ENCODE data around the gene MPP1. TPM values are rescaled to one million over a fixed set of nuclear protein-coding genes. Genes with fewer than 3 reads are reported as not detected.

The MPP1 gene
- total and polyA plus RNA-seq, 2 of the 8 experiments (the other 6 are each of a cell fraction or from before 2014, with no cell fraction given), result 7.6 to 13.4 TPM

GRCh38 chrX:154776753-154777152, 28.5 kb downstream of the MPP1 start:
- H3K4me3 ChIP-seq (ENCODE audit: extremely low read depth in 1 of 4, insufficient read depth in 2 of 4, low read depth in 3 of 4, low read length in 4 of 4), result no peak overlapping the region
- H3K23ac ChIP-seq (ENCODE audit: insufficient read length), result no peak overlapping the region
- 88% methylated on average over 2 of the region's 2 CpGs; no CpG with 5 or more reads in 1 of the 2 experiments for WGBS, 2 experiments (ENCODE audit: extremely low coverage in 1 of 2, insufficient coverage in 1 of 2, insufficient read length in 1 of 2, insufficient replicate concordance in 2 of 2, low coverage in 1 of 2, low lambda C conversion rate in 2 of 2, missing lambda C conversion rate in 1 of 2)
- H3K14ac ChIP-seq (ENCODE audit: insufficient read length), result no peak overlapping the region
- H4K5ac ChIP-seq (ENCODE audit: insufficient read length, low read depth, low read length), result no peak overlapping the region
- no peak for DNase-seq (ENCODE audit: low read depth in 1 of 2, low spot score in 2 of 2)
- H3K36me3 ChIP-seq (ENCODE audit: control insufficient read depth in 2 of 4, insufficient read depth in 4 of 4, low read length in 3 of 4), result peaks cover 23 to 50% (median 39%) of the 10 kb centered on the region in 4 experiments
- H2BK120ac ChIP-seq (replicated peaks; ENCODE audit: low read depth, low read length), result no peak overlapping the region
- H3K79me2 ChIP-seq (ENCODE audit: control insufficient read depth in 1 of 2, insufficient read depth in 2 of 2, low read length in 2 of 2), result no peaks in the 10 kb centered on the region
- H4K8ac ChIP-seq (ENCODE audit: extremely low read depth, insufficient read depth, low read length), result no peak overlapping the region
- no peak overlapping the region for H2BK12ac ChIP-seq (ENCODE audit: low read depth, low read length)
- H2BK15ac ChIP-seq (ENCODE audit: low read length), result no peak overlapping the region
- H3K9me3 ChIP-seq (ENCODE audit: insufficient read depth in 2 of 2, low read depth in 1 of 2, low read length in 1 of 2), result no peaks in the 10 kb centered on the region
- H4K20me1 ChIP-seq (replicated peaks in 1 of 2; ENCODE audit: control insufficient read depth in 1 of 2, insufficient read depth in 2 of 2, low read length in 2 of 2), result peaks cover 5 to 10% of the 10 kb centered on the region in 2 experiments
- ChIA-PET CTCF (ENCODE audit: partially characterized antibody) (interaction anchor here (0.9 kb wide), 1 partner anchor 8 kb away, joined by 3 read pairs; no protein-coding TSS in a partner anchor), POLR2A (ENCODE audit: partially characterized antibody) (interaction anchor here (1.3 to 12.2 kb wide), 4 partner anchors 10 to 63 kb away, joined by 3 to 146 read pairs (median 5); partner anchors contain the start of gene DKC1)
- no peak overlapping the region for H2BK5ac ChIP-seq (ENCODE audit: low read depth, low read length)
- no peak overlapping the region for H3K27ac ChIP-seq (ENCODE audit: low read depth, low read length)
- no peak overlapping the region for H2AK5ac ChIP-seq (ENCODE audit: low read depth, low read length)
- no peaks in the 10 kb centered on the region for H3K79me1 ChIP-seq (ENCODE audit: low read depth, low read length)
- H2AFZ ChIP-seq (ENCODE audit: low read length), result no peak overlapping the region
- H4K91ac ChIP-seq (replicated peaks; ENCODE audit: insufficient read length, low read length), result no peak overlapping the region
- H3K4me2 ChIP-seq (ENCODE audit: insufficient read depth in 1 of 2, low read depth in 2 of 2, low read length in 2 of 2), result no peak overlapping the region
- no peak overlapping the region for H2BK20ac ChIP-seq (ENCODE audit: low read length)
- no peak overlapping the region for H3K18ac ChIP-seq (ENCODE audit: extremely low read depth, low read length)
- TF ChIP-seq YY1 (IDR thresholded peaks at IDR 0.05; ENCODE audit: low read depth, low read length) (no peak), CREB1 (IDR thresholded peaks at IDR 0.05) (no peak), USF2 (IDR thresholded peaks at IDR 0.05; ENCODE audit: low read length) (no peak), TEAD4 (IDR thresholded peaks at IDR 0.05; ENCODE audit: low read depth, low read length) (no peak), FOSL1 (IDR thresholded peaks at IDR 0.05; ENCODE audit: insufficient read depth, low read depth, low read length) (no peak), HDAC6 (IDR thresholded peaks at IDR 0.05; ENCODE audit: low read depth, low read length) (no peak), CTBP2 (IDR thresholded peaks at IDR 0.05; ENCODE audit: borderline replicate concordance, insufficient read depth, insufficient read length, low read length) (no peak), CHD1 (IDR thresholded peaks at IDR 0.05; ENCODE audit: low read depth, low read length) (no peak), TAF7 (optimal IDR thresholded peaks at IDR 0.05; ENCODE audit: borderline replicate concordance, low read depth, low read length) (no peak), RBBP5 (IDR thresholded peaks at IDR 0.05; ENCODE audit: borderline replicate concordance, low read depth, low read length) (no peak)
- H3K23me2 ChIP-seq (ENCODE audit: low read depth, low read length), result no peaks in the 10 kb centered on the region
- H3K4me1 ChIP-seq (replicated peaks in 1 of 4; ENCODE audit: control insufficient read depth in 3 of 4, insufficient read depth in 4 of 4, low read length in 3 of 4), result no peaks in the 10 kb centered on the region
- no peak overlapping the region for H3K4ac ChIP-seq (replicated peaks; ENCODE audit: insufficient read length, low read depth, low read length)
- no peak for FAIRE-seq
- H3K9ac ChIP-seq (replicated peaks in 1 of 4; ENCODE audit: extremely low read depth in 1 of 4, low read depth in 3 of 4, low read length in 3 of 4), result no peak overlapping the region
- H3K27me3 ChIP-seq (replicated peaks in 1 of 4; ENCODE audit: control insufficient read depth in 3 of 4, extremely low read depth in 1 of 4, insufficient read depth in 3 of 4, low read length in 3 of 4), result no peaks in the 10 kb centered on the region
- no peak overlapping the region for H3K56ac ChIP-seq (replicated peaks; ENCODE audit: insufficient read length, low read depth, low read length)

Measured in H1 (cell line).